H9 (cell line): ENCODE measurements around the gene CD151. TPM values are rescaled to one million over a fixed set of nuclear protein-coding genes. Genes with fewer than 3 reads are reported as not detected.

Source experiments
- DNase-seq: peaks from one replicate; pipeline ENCODE4 v3.0.0-alpha.2; 2017
- H2AFZ ChIP-seq: one replicate; pipeline ENCODE4 v1.6.1; 2013; ENCODE audit warnings: mild to moderate bottlenecking, low read length, control low read depth, moderate library complexity
- H2AK5ac ChIP-seq: 2 replicates; pipeline ENCODE4 v1.6.1; 2013; ENCODE audit warnings: low read length, control low read depth, mixed read lengths; ENCODE audit not compliant: insufficient read length
- H2BK120ac ChIP-seq: one replicate; pipeline ENCODE4 v1.6.1; 2013; ENCODE audit warnings: low read depth, mild to moderate bottlenecking, low read length, control low read depth, inconsistent platforms; ENCODE audit not compliant: poor library complexity, severe bottlenecking
- H2BK12ac ChIP-seq: 2 replicates; pipeline ENCODE4 v1.6.1; 2013; ENCODE audit warnings: low read length, control low read depth, mixed read lengths, low read depth; ENCODE audit not compliant: insufficient read length
- H2BK15ac ChIP-seq: 2 replicates; pipeline ENCODE4 v1.6.1; 2013; ENCODE audit warnings: low read depth, low read length, control low read depth
- H2BK20ac ChIP-seq: one replicate; pipeline ENCODE4 v1.6.1; 2013; ENCODE audit warnings: low read depth, mild to moderate bottlenecking, low read length, control low read depth, inconsistent platforms; ENCODE audit not compliant: poor library complexity, severe bottlenecking
- H2BK5ac ChIP-seq: 2 replicates; pipeline ENCODE4 v1.6.1; 2013; ENCODE audit warnings: low read length, control low read depth, mixed read lengths; ENCODE audit not compliant: insufficient read length
- H3K14ac ChIP-seq: 2 replicates; pipeline ENCODE4 v1.6.1; 2013; ENCODE audit warnings: low read length, control low read depth; ENCODE audit not compliant: insufficient read depth
- H3K18ac ChIP-seq: 2 replicates; pipeline ENCODE4 v1.6.1; 2013; ENCODE audit warnings: low read depth, mild to moderate bottlenecking, mixed read lengths, low read length, control low read depth; ENCODE audit not compliant: insufficient read length
- H3K23ac ChIP-seq: 2 replicates; pipeline ENCODE4 v1.6.1; 2013; ENCODE audit warnings: low read length, control low read depth, mixed read lengths, low read depth; ENCODE audit not compliant: insufficient read length
- H3K23me2 ChIP-seq: 2 replicates; pipeline ENCODE4 v1.6.1; 2013; ENCODE audit warnings: low read depth, mild to moderate bottlenecking, mixed read lengths, low read length, control low read depth; ENCODE audit not compliant: insufficient read length, poor library complexity, severe bottlenecking
- H3K27ac ChIP-seq: 2 replicates; pipeline ENCODE4 v1.5.1; 2013; ENCODE audit warnings: low read length, control low read depth, mixed read lengths, low read depth; ENCODE audit not compliant: insufficient read length
- H3K27me3 ChIP-seq: 2 replicates; pipeline ENCODE4 v1.6.1; 2013; ENCODE audit warnings: low read length, control low read depth, inconsistent platforms; ENCODE audit not compliant: insufficient read depth
- H3K4ac ChIP-seq: 2 replicates; pipeline ENCODE4 v1.6.1; 2013; ENCODE audit warnings: low read depth, mild to moderate bottlenecking, control low read depth, inconsistent platforms, low read length, moderate library complexity
- H3K4me1 ChIP-seq: 2 replicates; pipeline ENCODE4 v1.6.1; 2013; ENCODE audit warnings: low read length, control low read depth, inconsistent platforms; ENCODE audit not compliant: insufficient read depth
- H3K4me2 ChIP-seq: 2 replicates; pipeline ENCODE4 v1.6.1; 2013; ENCODE audit warnings: low read length, control low read depth, mixed read lengths; ENCODE audit not compliant: insufficient read length, insufficient read depth
- H3K56ac ChIP-seq: 2 replicates; pipeline ENCODE4 v1.6.1; 2013; ENCODE audit warnings: low read depth, mild to moderate bottlenecking, mixed read lengths, low read length, control low read depth; ENCODE audit not compliant: insufficient read length
- H3K79me1 ChIP-seq: 2 replicates; pipeline ENCODE4 v1.6.1; 2013; ENCODE audit warnings: low read depth, mild to moderate bottlenecking, moderate library complexity, low read length, control low read depth, inconsistent platforms; ENCODE audit not compliant: insufficient read depth, poor library complexity, severe bottlenecking
- H3K79me2 ChIP-seq: 2 replicates; pipeline ENCODE4 v1.6.1; 2013; ENCODE audit warnings: low read length, control low read depth, inconsistent platforms; ENCODE audit not compliant: insufficient read depth
- H3K9ac ChIP-seq: 2 replicates; pipeline ENCODE4 v1.6.1; 2013; ENCODE audit warnings: low read length, control low read depth, mixed read lengths; ENCODE audit not compliant: insufficient read length; ENCODE audit errors: extremely low read depth
- H3K9me3 ChIP-seq: one replicate; pipeline ENCODE4 v1.6.1; 2013; ENCODE audit warnings: low read depth, low read length, inconsistent platforms; ENCODE audit not compliant: control insufficient read depth
- H3T11ph ChIP-seq: one replicate; pipeline ENCODE4 v1.6.1; 2013; ENCODE audit warnings: mild to moderate bottlenecking, low read length, control low read depth, inconsistent platforms
- H4K20me1 ChIP-seq: one replicate; pipeline ENCODE4 v1.6.1; 2013; ENCODE audit not compliant: control insufficient read depth, insufficient read length, insufficient read depth
- H4K5ac ChIP-seq: 2 replicates; pipeline ENCODE4 v1.6.1; 2013; ENCODE audit warnings: low read depth, mild to moderate bottlenecking, mixed read lengths, low read length, control low read depth; ENCODE audit not compliant: insufficient read length
- H4K8ac ChIP-seq: replicated peaks from 2 replicates; pipeline ENCODE4 v1.6.1; 2013; ENCODE audit warnings: low read length, control low read depth, mixed read lengths, low read depth; ENCODE audit not compliant: insufficient read length
- H4K91ac ChIP-seq: 2 replicates; pipeline ENCODE4 v1.6.1; 2013; ENCODE audit warnings: low read depth, mild to moderate bottlenecking, moderate library complexity, mixed read lengths, low read length, control low read depth; ENCODE audit not compliant: insufficient read length
- H3K27ac Mint-ChIP-seq, 3 experiments: 2 replicates in 2 of 3; 3 replicates in 1 of 3; pipeline ENCODE4 v1.8.0; 2020 to 2021; ENCODE audit warnings: mixed read lengths in 3 of 3, mild to moderate bottlenecking in 1 of 3, moderate library complexity in 1 of 3
- H3K27me3 Mint-ChIP-seq: 2 replicates; pipeline ENCODE4 v1.8.0; 2021; ENCODE audit warnings: low read depth, mild to moderate bottlenecking, moderate library complexity, mixed read lengths
- H3K36me3 Mint-ChIP-seq, 3 experiments: 2 replicates in 2 of 3; 3 replicates in 1 of 3; pipeline ENCODE4 v1.8.0; 2020 to 2021; ENCODE audit warnings: low read depth in 3 of 3, mixed read lengths in 3 of 3; ENCODE audit not compliant: insufficient read depth in 1 of 3
- H3K4me1 Mint-ChIP-seq, 2 experiments: 2 replicates each; pipeline ENCODE4 v1.8.0; 2020; ENCODE audit warnings: mixed read lengths in 2 of 2
- H3K4me3 Mint-ChIP-seq, 2 experiments: 2 replicates in 1 of 2; 3 replicates in 1 of 2; pipeline ENCODE4 v1.8.0; 2020 to 2021; ENCODE audit warnings: mild to moderate bottlenecking in 2 of 2, mixed read lengths in 2 of 2, moderate library complexity in 1 of 2
- H3K9me3 Mint-ChIP-seq, 2 experiments: 2 replicates in 1 of 2; 3 replicates in 1 of 2; pipeline ENCODE4 v1.8.0; 2020; ENCODE audit warnings: mild to moderate bottlenecking in 2 of 2, mixed read lengths in 2 of 2, moderate library complexity in 1 of 2
- CTCF ChIP-seq: fragments of 200-600 bp; sonication (generic); conservative IDR thresholded peaks from 3 replicates; pipeline ENCODE4 v1.8.0; 2021; ENCODE audit warnings: antibody characterized with exemption, mild to moderate bottlenecking
- WGBS: extraction: QIAGEN DNeasy Blood & Tissue Kit; methylation state at CpG from one replicate; pipeline ENCODE4 v1.1.7; 2013; ENCODE audit warnings: missing lambda C conversion rate, low lambda C conversion rate, mixed read lengths; ENCODE audit not compliant: insufficient read length; ENCODE audit errors: extremely low coverage; 5-methylcytosine and 5-hydroxymethylcytosine counted together
- total RNA-seq: library from RNA; stranded (reverse); gene quantifications from 2 replicates; pipeline ENCODE4 v1.2.1, GENCODE V29; 2021

The CD151 gene
- total RNA-seq, 1 experiment from 2014 or later: 138 TPM

- H2AFZ ChIP-seq: no peak overlapping the region
- no peak overlapping the region for H2BK15ac ChIP-seq
- no peak overlapping the region for H3K4ac ChIP-seq
- H4K20me1 ChIP-seq: no peaks in the 10 kb centered on the region
- H3K23ac ChIP-seq: no peak overlapping the region
- no peak overlapping the region for H2BK120ac ChIP-seq
- no peak overlapping the region for H2AK5ac ChIP-seq
- no peaks in the 10 kb centered on the region for H3K9me3 ChIP-seq
- peaks cover 4 to 61% of the 10 kb centered on the region in 2 experiments for H3K4me1 Mint-ChIP-seq
- H3K14ac ChIP-seq: no peak overlapping the region
- TF ChIP-seq CTCF: no peak
- H3K9me3 Mint-ChIP-seq: no peaks in the 10 kb centered on the region
- H4K8ac ChIP-seq: no peak overlapping the region
- no peak overlapping the region for H3K4me3 Mint-ChIP-seq
- peaks cover 0 to 13% (median 0%) of the 10 kb centered on the region in 3 experiments; a peak in 3 of 7 replicates for H3K36me3 Mint-ChIP-seq
- H3K27ac Mint-ChIP-seq: no peak overlapping the region
- no peak overlapping the region for H2BK20ac ChIP-seq
- no peak overlapping the region for H4K91ac ChIP-seq
- no peaks in the 10 kb centered on the region for H3K4me1 ChIP-seq
- H3K79me1 ChIP-seq: no peaks in the 10 kb centered on the region
- no peak overlapping the region for H4K5ac ChIP-seq
- no peaks in the 10 kb centered on the region for H3K79me2 ChIP-seq
- H3K18ac ChIP-seq: no peak overlapping the region
- no peaks in the 10 kb centered on the region for H3K23me2 ChIP-seq
- H3K27me3 ChIP-seq: no peaks in the 10 kb centered on the region
- no peak overlapping the region for H2BK12ac ChIP-seq
- no peak overlapping the region for H3K27ac ChIP-seq
- no peak for DNase-seq
- H3K4me2 ChIP-seq: no peak overlapping the region
- no CpG with 5 or more reads among the region's 8 CpGs for WGBS
- H2BK5ac ChIP-seq: no peak overlapping the region
- H3K27me3 Mint-ChIP-seq: peaks cover 16% of the 10 kb centered on the region
- no peak overlapping the region for H3T11ph ChIP-seq
- H3K9ac ChIP-seq: no peak overlapping the region
- H3K56ac ChIP-seq: no peak overlapping the region
Measured at GRCh38 chr11:856397-856796, 23.6 kb downstream of the CD151 start.
